Measurements from ENCODE around the gene PAXX. TPM values are rescaled to one million over a fixed set of nuclear protein-coding genes. Genes with fewer than 3 reads are reported as not detected.

The PAXX gene
- total RNA-seq, 1 experiment from 2014 or later = 44.1 TPM

DNA sequence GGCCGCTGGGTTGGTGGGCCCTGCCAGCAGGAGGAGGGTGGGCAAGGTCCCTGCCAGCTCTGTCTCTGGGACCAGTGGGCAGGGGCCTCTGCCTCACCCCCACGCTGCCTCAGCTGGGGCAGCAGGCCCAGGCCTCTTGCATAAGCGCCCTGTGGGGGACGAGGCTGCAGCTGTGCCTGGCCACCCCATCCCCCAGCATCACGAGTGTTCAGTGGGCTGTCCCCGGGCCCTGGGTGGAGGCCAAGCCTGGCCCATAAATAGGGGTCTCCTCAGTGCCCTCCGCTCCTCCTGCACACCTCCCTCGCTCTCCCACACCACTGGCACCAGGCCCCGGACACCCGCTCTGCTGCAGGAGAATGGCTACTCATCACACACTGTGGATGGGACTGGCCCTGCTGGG is 15.0 kb upstream of the PAXX start, which contains the start of gene PTGDS:
Gene PTGDS (plus strand): TSS at position 282 of the 400 bp plus-strand sequence. CDS start 75 bp downstream, at position 357.
- Mint-ChIP-seq H3K4me1 (peaks cover 3% of the 10 kb centered on the region; the same call in 1 of the 2 replicates), H3K27ac (no peak within 1 kb of the TSS; the same call in 1 of the 2 replicates), H3K27me3 (ENCODE audit: low read depth) (peaks cover 3% of the 10 kb centered on the region; the same call in 1 of the 2 replicates), H3K4me3 (peak within 1 kb of the TSS; percentile 66), H3K9me3 (no peaks in the 10 kb centered on the region), H3K36me3 (no peaks in the 10 kb centered on the region)
- POLR2A ChIA-PET = interaction anchor here (1.0 kb wide), 1 partner anchor 263 kb away, joined by 5 read pairs; no protein-coding TSS in a partner anchor
- TF ChIP-seq, protein P1, sequence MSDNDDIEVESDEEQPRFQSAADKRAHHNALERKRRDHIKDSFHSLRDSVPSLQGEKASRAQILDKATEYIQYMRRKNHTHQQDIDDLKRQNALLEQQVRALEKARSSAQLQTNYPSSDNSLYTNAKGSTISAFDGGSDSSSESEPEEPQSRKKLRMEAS (CRISPR knock-in tag; IDR thresholded peaks at IDR 0.05) = peak; percentile 5; the same call in 1 of the 2 replicates
- no peak for TF ChIP-seq MYBL2 (CRISPR knock-in tag; IDR thresholded peaks at IDR 0.05)
- DNase-seq (ENCODE audit: low spot score) = no peak
- ATAC-seq = no peak
- CTCF ChIA-PET = interaction anchor here (0.6 to 6.2 kb wide), 8 partner anchors 15 to 91 kb away, joined by 3 to 117 read pairs (median 12); partner anchors contain the start of genes ABCA2, CLIC3, NPDC1 and PAXX

DNA sequence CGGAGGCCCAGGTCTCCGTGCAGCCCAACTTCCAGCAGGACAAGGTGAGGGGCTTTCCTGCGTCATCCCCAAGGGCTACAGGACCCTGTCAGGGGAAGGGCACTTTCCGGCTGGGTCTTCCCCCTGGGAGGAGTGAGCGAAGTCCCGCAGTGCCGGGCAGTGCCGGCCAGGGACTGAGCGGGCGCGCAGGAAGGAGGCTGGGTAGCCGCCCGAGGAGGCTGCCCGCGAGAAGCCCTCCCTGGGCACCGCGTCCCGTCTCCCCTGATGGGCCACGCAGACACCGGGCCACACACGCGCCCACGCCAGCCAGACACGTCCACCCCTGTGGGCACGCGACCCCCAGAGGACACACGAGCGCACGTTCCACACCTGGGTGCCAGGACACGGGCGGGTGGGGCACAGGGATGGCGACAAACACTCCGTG is 14.6 kb upstream of the PAXX start:
- TF ChIP-seq, protein P2, sequence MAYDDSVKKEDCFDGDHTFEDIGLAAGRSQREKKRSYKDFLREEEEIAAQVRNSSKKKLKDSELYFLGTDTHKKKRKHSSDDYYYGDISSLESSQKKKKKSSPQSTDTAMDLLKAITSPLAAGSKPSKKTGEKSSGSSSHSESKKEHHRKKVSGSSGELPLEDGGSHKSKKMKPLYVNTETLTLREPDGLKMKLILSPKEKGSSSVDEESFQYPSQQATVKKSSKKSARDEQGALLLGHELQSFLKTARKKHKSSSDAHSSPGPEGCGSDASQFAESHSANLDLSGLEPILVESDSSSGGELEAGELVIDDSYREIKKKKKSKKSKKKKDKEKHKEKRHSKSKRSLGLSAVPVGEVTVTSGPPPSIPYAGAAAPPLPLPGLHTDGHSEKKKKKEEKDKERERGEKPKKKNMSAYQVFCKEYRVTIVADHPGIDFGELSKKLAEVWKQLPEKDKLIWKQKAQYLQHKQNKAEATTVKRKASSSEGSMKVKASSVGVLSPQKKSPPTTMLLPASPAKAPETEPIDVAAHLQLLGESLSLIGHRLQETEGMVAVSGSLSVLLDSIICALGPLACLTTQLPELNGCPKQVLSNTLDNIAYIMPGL (CRISPR knock-in tag; IDR thresholded peaks at IDR 0.05) = peak; percentile 78; the same call in 1 of the 2 replicates
- TF ChIP-seq FOXP1 (CRISPR knock-in tag; IDR thresholded peaks at IDR 0.05; ENCODE audit: borderline replicate concordance) = peak; percentile 55; the same call in 1 of the 2 replicates
- TF ChIP-seq, protein P3, sequence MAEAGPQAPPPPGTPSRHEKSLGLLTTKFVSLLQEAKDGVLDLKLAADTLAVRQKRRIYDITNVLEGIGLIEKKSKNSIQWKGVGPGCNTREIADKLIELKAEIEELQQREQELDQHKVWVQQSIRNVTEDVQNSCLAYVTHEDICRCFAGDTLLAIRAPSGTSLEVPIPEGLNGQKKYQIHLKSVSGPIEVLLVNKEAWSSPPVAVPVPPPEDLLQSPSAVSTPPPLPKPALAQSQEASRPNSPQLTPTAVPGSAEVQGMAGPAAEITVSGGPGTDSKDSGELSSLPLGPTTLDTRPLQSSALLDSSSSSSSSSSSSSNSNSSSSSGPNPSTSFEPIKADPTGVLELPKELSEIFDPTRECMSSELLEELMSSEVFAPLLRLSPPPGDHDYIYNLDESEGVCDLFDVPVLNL (CRISPR knock-in tag; IDR thresholded peaks at IDR 0.05; ENCODE audit: borderline replicate concordance, low read depth) = 0 out of 2 replicates have a peak, but pooled peaks have one; percentile 34
- TF ChIP-seq, protein P4, sequence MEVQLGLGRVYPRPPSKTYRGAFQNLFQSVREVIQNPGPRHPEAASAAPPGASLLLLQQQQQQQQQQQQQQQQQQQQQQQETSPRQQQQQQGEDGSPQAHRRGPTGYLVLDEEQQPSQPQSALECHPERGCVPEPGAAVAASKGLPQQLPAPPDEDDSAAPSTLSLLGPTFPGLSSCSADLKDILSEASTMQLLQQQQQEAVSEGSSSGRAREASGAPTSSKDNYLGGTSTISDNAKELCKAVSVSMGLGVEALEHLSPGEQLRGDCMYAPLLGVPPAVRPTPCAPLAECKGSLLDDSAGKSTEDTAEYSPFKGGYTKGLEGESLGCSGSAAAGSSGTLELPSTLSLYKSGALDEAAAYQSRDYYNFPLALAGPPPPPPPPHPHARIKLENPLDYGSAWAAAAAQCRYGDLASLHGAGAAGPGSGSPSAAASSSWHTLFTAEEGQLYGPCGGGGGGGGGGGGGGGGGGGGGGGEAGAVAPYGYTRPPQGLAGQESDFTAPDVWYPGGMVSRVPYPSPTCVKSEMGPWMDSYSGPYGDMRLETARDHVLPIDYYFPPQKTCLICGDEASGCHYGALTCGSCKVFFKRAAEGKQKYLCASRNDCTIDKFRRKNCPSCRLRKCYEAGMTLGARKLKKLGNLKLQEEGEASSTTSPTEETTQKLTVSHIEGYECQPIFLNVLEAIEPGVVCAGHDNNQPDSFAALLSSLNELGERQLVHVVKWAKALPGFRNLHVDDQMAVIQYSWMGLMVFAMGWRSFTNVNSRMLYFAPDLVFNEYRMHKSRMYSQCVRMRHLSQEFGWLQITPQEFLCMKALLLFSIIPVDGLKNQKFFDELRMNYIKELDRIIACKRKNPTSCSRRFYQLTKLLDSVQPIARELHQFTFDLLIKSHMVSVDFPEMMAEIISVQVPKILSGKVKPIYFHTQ (CRISPR knock-in tag; IDR thresholded peaks at IDR 0.05) = no peak
- no peak for TF ChIP-seq ZNF121 (CRISPR knock-in tag; IDR thresholded peaks at IDR 0.05)
- TF ChIP-seq, protein P5, sequence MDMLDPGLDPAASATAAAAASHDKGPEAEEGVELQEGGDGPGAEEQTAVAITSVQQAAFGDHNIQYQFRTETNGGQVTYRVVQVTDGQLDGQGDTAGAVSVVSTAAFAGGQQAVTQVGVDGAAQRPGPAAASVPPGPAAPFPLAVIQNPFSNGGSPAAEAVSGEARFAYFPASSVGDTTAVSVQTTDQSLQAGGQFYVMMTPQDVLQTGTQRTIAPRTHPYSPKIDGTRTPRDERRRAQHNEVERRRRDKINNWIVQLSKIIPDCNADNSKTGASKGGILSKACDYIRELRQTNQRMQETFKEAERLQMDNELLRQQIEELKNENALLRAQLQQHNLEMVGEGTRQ (CRISPR knock-in tag; IDR thresholded peaks at IDR 0.05) = 0 out of 2 replicates have a peak, but pooled peaks have one; percentile 6
- peak; percentile 9 for ATAC-seq
- ChIA-PET CTCF (interaction anchor here (0.8 to 6.2 kb wide), 35 partner anchors 8 to 259 kb away, joined by 3 to 117 read pairs (median 6); partner anchors contain the start of genes ABCA2, AJM1, C8G and CLIC3), POLR2A (interaction anchor here (1.3 to 1.5 kb wide), 4 partner anchors 15 to 223 kb away, joined by 3 to 6 read pairs (median 4); partner anchors contain the start of genes PAXX and TPRN)
- Mint-ChIP-seq H3K9me3 (no peaks in the 10 kb centered on the region), H3K27me3 (ENCODE audit: low read depth) (peaks cover 3% of the 10 kb centered on the region; the same call in 1 of the 2 replicates), H3K27ac (no peak overlapping the region), H3K36me3 (no peaks in the 10 kb centered on the region), H3K4me1 (peaks cover 3% of the 10 kb centered on the region; the same call in 1 of the 2 replicates), H3K4me3 (peak overlapping the region; percentile 66)
- DNase-seq (ENCODE audit: low spot score) = no peak

DNA sequence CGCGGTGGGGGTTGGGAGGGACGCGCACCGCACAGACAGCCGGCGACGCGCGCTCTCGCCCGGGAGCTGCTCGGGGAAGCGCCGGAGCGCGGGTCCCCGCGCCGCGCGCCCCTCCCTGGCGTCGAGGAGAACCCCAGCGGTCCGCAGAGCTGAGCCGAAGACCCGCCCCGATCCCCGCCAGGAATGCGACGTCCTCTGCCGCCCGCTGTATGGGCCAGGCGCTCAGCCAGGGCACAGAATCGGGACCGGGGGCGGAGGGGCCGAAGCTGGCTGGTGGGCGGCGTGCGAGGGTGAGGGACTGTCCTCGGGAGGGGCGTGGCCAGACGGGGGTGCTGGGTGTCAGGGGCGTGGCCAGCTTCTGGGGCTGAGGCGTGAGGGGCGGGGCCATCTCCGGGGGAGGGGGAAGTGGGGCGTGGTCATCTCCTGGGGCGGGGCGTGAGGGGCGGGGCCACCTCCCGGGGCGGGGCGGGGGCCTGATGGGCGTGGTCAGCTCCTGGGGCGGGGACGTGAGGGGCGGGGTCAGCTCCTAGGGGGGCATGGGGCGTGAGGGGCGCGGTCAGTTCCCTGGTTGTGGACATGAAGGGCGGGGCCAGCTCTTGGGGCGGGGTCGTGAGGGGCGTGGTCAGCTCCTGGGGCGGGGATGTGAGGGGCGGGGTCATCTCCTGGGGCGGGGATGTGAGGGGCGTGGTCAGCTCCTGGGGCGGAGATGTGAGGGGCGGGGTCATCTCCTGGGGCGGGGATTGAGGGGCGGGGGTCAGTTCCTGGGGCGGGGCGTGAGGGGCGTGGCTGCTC is 14.0 kb upstream of the PAXX start:
- Mint-ChIP-seq H3K27me3 (ENCODE audit: low read depth) (peaks cover 3% of the 10 kb centered on the region; the same call in 1 of the 2 replicates), H3K4me3 (peak overlapping the region; percentile 66), H3K36me3 (no peaks in the 10 kb centered on the region), H3K9me3 (no peaks in the 10 kb centered on the region), H3K27ac (no peak overlapping the region), H3K4me1 (peaks cover 3% of the 10 kb centered on the region; the same call in 1 of the 2 replicates)
- ATAC-seq (peak; percentile 76), DNase-seq (ENCODE audit: low spot score) (peak; percentile 96)
- POLR2A ChIA-PET = interaction anchor here (0.8 to 1.5 kb wide), 6 partner anchors 14 to 263 kb away, joined by 3 to 6 read pairs (median 4); partner anchors contain the start of genes PAXX, TPRN and TUBB4B
- TF ChIP-seq NFE2L1 (CRISPR knock-in tag; IDR thresholded peaks at IDR 0.05) = no peak
- peak; percentile 61 for TF ChIP-seq SP1 (CRISPR knock-in tag; conservative IDR thresholded peaks at IDR 0.05)
- TF ChIP-seq FOXP1 (CRISPR knock-in tag; IDR thresholded peaks at IDR 0.05; ENCODE audit: borderline replicate concordance) = 0 out of 2 replicates have a peak, but pooled peaks have one; percentile 12
- TF ChIP-seq CREB1 (CRISPR knock-in tag; IDR thresholded peaks at IDR 0.05) = no peak
- no peak for TF ChIP-seq ESRRA (CRISPR knock-in tag; IDR thresholded peaks at IDR 0.05; ENCODE audit: borderline replicate concordance)
- TF ChIP-seq SMAD3 (CRISPR knock-in tag; IDR thresholded peaks at IDR 0.05; ENCODE audit: borderline replicate concordance) = peak; percentile 56; the same call in 1 of the 2 replicates
- CTCF ChIA-PET = interaction anchor here (0.5 to 6.2 kb wide), 48 partner anchors 8 to 876 kb away, joined by 3 to 117 read pairs (median 5); partner anchors contain the start of genes ABCA2, AJM1, C8G and CLIC3

Data from WTC11 (cell line).